NCI-H1694 treated with DMSO at 0.1 percent for 48 hours (cell line): ENCODE measurements around the gene GRK4.
A peak's percentile ranks its signal among the peaks of the same experiment; 100 is the strongest.
"Not testable (repeated sequence)": the region's sequence is repeated elsewhere in the genome, so short reads cannot be mapped to it uniquely, and the experiment has no call there.

ENCODE experiments used
- DNase-seq: peaks from one replicate; lab custom pipeline; 2025; lab: John Stamatoyannopoulos, UW

The GRK4 gene

GRCh38 chr4:2961811-2962441, 1.4 kb upstream of the GRK4 start:
- no peak for DNase-seq

- no peak for DNase-seq
Observed at GRCh38 chr4:2962614-2963174, 677 bp upstream of the GRK4 start.

- no peak for DNase-seq
Observed at GRCh38 chr4:2963966-2964471, 648 bp downstream of the GRK4 start.

GRCh38 chr4:2964706-2965258, 1.4 kb downstream of the GRK4 start:
- no peak for DNase-seq

GRCh38 chr4:2965262-2965661, 1.9 kb downstream of the GRK4 start:
- DNase-seq, result no peak

- no peak for DNase-seq
Observed at GRCh38 chr4:2968381-2968780, 5.0 kb downstream of the GRK4 start.

GRCh38 chr4:2971275-2971674, 7.9 kb downstream of the GRK4 start:
- no peak for DNase-seq

- peak; percentile 46 for DNase-seq
Observed at GRCh38 chr4:2977211-2978088, 14.1 kb downstream of the GRK4 start.

GRCh38 chr4:2981256-2981819, 18.0 kb downstream of the GRK4 start:
- DNase-seq, result no peak

- no peak for DNase-seq
Observed at GRCh38 chr4:2982012-2982411, 18.6 kb downstream of the GRK4 start.

GRCh38 chr4:2983715-2984114, 20.3 kb downstream of the GRK4 start:
- DNase-seq, result not testable (repeated sequence)

- no peak for DNase-seq
Observed at GRCh38 chr4:2991243-2991642, 27.9 kb downstream of the GRK4 start.

GRCh38 chr4:2994917-2995316, 31.5 kb downstream of the GRK4 start:
- DNase-seq, result no peak

GRCh38 chr4:2995546-2996265, 32.3 kb downstream of the GRK4 start:
- no peak for DNase-seq

GRCh38 chr4:2996415-2996814, 33.0 kb downstream of the GRK4 start:
- no peak for DNase-seq

GRCh38 chr4:3007724-3008123, 44.4 kb downstream of the GRK4 start:
- no peak for DNase-seq

GRCh38 chr4:3009422-3009821, 46.1 kb downstream of the GRK4 start:
- DNase-seq, result no peak

GRCh38 chr4:3010577-3010976, 47.2 kb downstream of the GRK4 start:
- no peak for DNase-seq

- no peak for DNase-seq
Observed at GRCh38 chr4:3010998-3011397, 47.6 kb downstream of the GRK4 start.

GRCh38 chr4:3011456-3012220, 48.3 kb downstream of the GRK4 start:
- DNase-seq, result no peak

- no peak for DNase-seq
Observed at GRCh38 chr4:3013323-3013722, 50.0 kb downstream of the GRK4 start.
